HEK293 (cell line): Measurements from ENCODE around the gene UNC93A.
"Not testable (repeated sequence)": the region's sequence is repeated elsewhere in the genome, so short reads cannot be mapped to it uniquely, and the experiment has no call there.

Source experiments
- CTCF ChIA-PET: fragments of 350-600 bp; formaldehyde crosslinking; extraction: SDS; loops from one replicate; lab custom pipeline; 2021; ENCODE audit warnings: antibody characterized with exemption; lab: Yijun Ruan, JAX
- POLR2A ChIA-PET: fragments of 300-600 bp; formaldehyde crosslinking; extraction: SDS; loops from one replicate; lab custom pipeline; 2020; ENCODE audit warnings: antibody characterized with exemption, inconsistent platforms; lab: Yijun Ruan, JAX
- H3K27ac ChIP-seq: fragments of 200-500 bp; sonication (Bioruptor generic); 2 replicates; pipeline ENCODE4 v1.5.1; 2014; ENCODE audit warnings: low read depth, low read length, control low read depth, inconsistent platforms; ENCODE audit errors: extremely low read depth
- H3K36me3 ChIP-seq, 2 experiments: fragments of 200-500 bp in 1 of 2; sonication (Bioruptor generic) in 1 of 2; 1 replicate in 1 of 2; 2 replicates in 1 of 2; pipeline ENCODE4 v1.5.1; 2014 to 2017; ENCODE audit warnings: inconsistent platforms in 2 of 2, low read length in 2 of 2; ENCODE audit not compliant: control insufficient read depth in 2 of 2, insufficient read depth in 1 of 2
- H3K4me1 ChIP-seq: fragments of 200-500 bp; sonication (Bioruptor generic); 2 replicates; pipeline ENCODE4 v1.5.1; 2014; ENCODE audit warnings: mild to moderate bottlenecking, low read length, inconsistent platforms; ENCODE audit not compliant: control insufficient read depth, insufficient read depth
- H3K4me3 ChIP-seq: 2 replicates; pipeline ENCODE4 v1.5.1; 2011; ENCODE audit warnings: low read depth, mild to moderate bottlenecking, control low read depth, low read length, moderate library complexity
- H3K9me3 ChIP-seq: fragments of 200-500 bp; sonication (Bioruptor generic); 2 replicates; pipeline ENCODE4 v1.5.1; 2014; ENCODE audit warnings: low read depth, low read length, inconsistent platforms; ENCODE audit not compliant: control insufficient read depth, insufficient read depth
- BCL11A ChIP-seq: fragments of 450-650 bp; formaldehyde crosslinking; IDR thresholded peaks from 2 replicates; pipeline ENCODE4 v1.5.1; 2016; ENCODE audit warnings: low read depth, missing biosample characterization, missing genetic modification characterization
- CTCF ChIP-seq: fragments of 450-650 bp; formaldehyde crosslinking; IDR thresholded peaks from 2 replicates; pipeline ENCODE4 v1.5.1; 2016; ENCODE audit warnings: missing biosample characterization, missing genetic modification characterization
- GFI1B ChIP-seq: fragments of 450-650 bp; formaldehyde crosslinking; IDR thresholded peaks from 2 replicates; pipeline ENCODE4 v1.5.1; 2016; ENCODE audit warnings: missing biosample characterization, missing genetic modification characterization
- KLF8 ChIP-seq: fragments of 450-650 bp; formaldehyde crosslinking; IDR thresholded peaks from 2 replicates; pipeline ENCODE4 v1.5.1; 2016; ENCODE audit warnings: missing biosample characterization, missing genetic modification characterization
- MEIS1 ChIP-seq: sonication (generic); formaldehyde crosslinking; IDR thresholded peaks from 2 replicates; pipeline ENCODE4 v1.8.1; 2022; ENCODE audit warnings: missing genetic modification reagents, mild to moderate bottlenecking, borderline replicate concordance
- MZF1 ChIP-seq: fragments of 450-650 bp; formaldehyde crosslinking; IDR thresholded peaks from 2 replicates; pipeline ENCODE4 v1.5.1; 2017; ENCODE audit warnings: missing biosample characterization, missing genetic modification characterization, borderline replicate concordance
- YY1 ChIP-seq: fragments of 450-650 bp; formaldehyde crosslinking; IDR thresholded peaks from 2 replicates; pipeline ENCODE4 v1.5.1; 2018; ENCODE audit warnings: missing biosample characterization, missing genetic modification characterization
- ZBTB7A ChIP-seq: fragments of 450-650 bp; formaldehyde crosslinking; IDR thresholded peaks from 2 replicates; pipeline ENCODE4 v1.5.1; 2016; ENCODE audit warnings: low read depth, missing biosample characterization, missing genetic modification characterization
- ZIC2 ChIP-seq: fragments of 450-650 bp; formaldehyde crosslinking; IDR thresholded peaks from 2 replicates; pipeline ENCODE4 v1.5.1; 2016; ENCODE audit warnings: missing biosample characterization, missing genetic modification characterization
- ZNF2 ChIP-seq: fragments of 450-650 bp; formaldehyde crosslinking; IDR thresholded peaks from 2 replicates; pipeline ENCODE4 v1.5.1; 2016; ENCODE audit warnings: missing biosample characterization, missing genetic modification characterization
- ZNF214 ChIP-seq: fragments of 450-650 bp; formaldehyde crosslinking; IDR thresholded peaks from 2 replicates; pipeline ENCODE4 v1.5.1; 2017; ENCODE audit warnings: missing biosample characterization, mild to moderate bottlenecking, missing genetic modification characterization, borderline replicate concordance
- ZNF221 ChIP-seq: fragments of 450-650 bp; formaldehyde crosslinking; IDR thresholded peaks from 2 replicates; pipeline ENCODE4 v1.5.1; 2017; ENCODE audit warnings: missing biosample characterization, missing genetic modification characterization, borderline replicate concordance
- ZNF391 ChIP-seq: fragments of 450-650 bp; formaldehyde crosslinking; IDR thresholded peaks from 2 replicates; pipeline ENCODE4 v1.5.1; 2016; ENCODE audit warnings: low read depth, missing biosample characterization, missing genetic modification characterization, borderline replicate concordance
- ZNF404 ChIP-seq: fragments of 450-650 bp; formaldehyde crosslinking; IDR thresholded peaks from 2 replicates; pipeline ENCODE4 v1.5.1; 2017; ENCODE audit warnings: missing biosample characterization, missing genetic modification characterization
- ZNF426 ChIP-seq: fragments of 450-650 bp; formaldehyde crosslinking; IDR thresholded peaks from 2 replicates; pipeline ENCODE4 v1.5.1; 2017; ENCODE audit warnings: missing biosample characterization, missing genetic modification characterization, mild to moderate bottlenecking, inconsistent platforms, moderate library complexity
- ZNF658 ChIP-seq: fragments of 450-650 bp; formaldehyde crosslinking; IDR thresholded peaks from 2 replicates; pipeline ENCODE4; 2016; ENCODE audit warnings: missing biosample characterization, missing genetic modification characterization
- ZNF664 ChIP-seq: fragments of 450-650 bp; formaldehyde crosslinking; IDR thresholded peaks from 2 replicates; pipeline ENCODE4 v1.5.1; 2016; ENCODE audit warnings: missing biosample characterization, missing genetic modification characterization
- ZNF670 ChIP-seq: fragments of 450-650 bp; formaldehyde crosslinking; IDR thresholded peaks from 2 replicates; pipeline ENCODE4 v1.5.1; 2016; ENCODE audit warnings: missing biosample characterization, missing genetic modification characterization, low read depth
- ZNF768 ChIP-seq: fragments of 450-650 bp; formaldehyde crosslinking; IDR thresholded peaks from 2 replicates; pipeline ENCODE4 v1.5.1; 2018; ENCODE audit warnings: missing biosample characterization, mild to moderate bottlenecking, missing genetic modification characterization
- ZNF776 ChIP-seq: fragments of 450-650 bp; formaldehyde crosslinking; IDR thresholded peaks from 2 replicates; pipeline ENCODE4 v1.5.0; 2017; ENCODE audit warnings: missing biosample characterization, missing genetic modification characterization, borderline replicate concordance
- ZXDB ChIP-seq: fragments of 450-650 bp; formaldehyde crosslinking; IDR thresholded peaks from 2 replicates; pipeline ENCODE4 v1.5.1; 2016; ENCODE audit warnings: missing biosample characterization, missing genetic modification characterization
- TF ChIP-seq, protein P1 (sequence below): fragments of 450-650 bp; formaldehyde crosslinking; IDR thresholded peaks from 2 replicates; pipeline ENCODE4 v1.5.1; 2016; ENCODE audit warnings: missing biosample characterization, missing genetic modification characterization, low read depth
- TF ChIP-seq, protein P2 (sequence below): fragments of 450-650 bp; IDR thresholded peaks from 2 replicates; pipeline ENCODE4 v1.5.1; 2018; ENCODE audit warnings: missing biosample characterization, missing genetic modification characterization

Gene UNC93A

GRCh38 chr6:167289291-167289690 lies 1.8 kb upstream of the UNC93A start:
- H3K9me3 ChIP-seq, H3K36me3 ChIP-seq, POLR2A ChIA-PET, H3K27ac ChIP-seq, H3K4me3 ChIP-seq, H3K4me1 ChIP-seq: not testable (repeated sequence)
- CTCF ChIA-PET: interaction anchor here (0.7 to 3.4 kb wide), 11 partner anchors 9 to 514 kb away, joined by 3 to 25 read pairs (median 4); no protein-coding TSS in a partner anchor

DNA sequence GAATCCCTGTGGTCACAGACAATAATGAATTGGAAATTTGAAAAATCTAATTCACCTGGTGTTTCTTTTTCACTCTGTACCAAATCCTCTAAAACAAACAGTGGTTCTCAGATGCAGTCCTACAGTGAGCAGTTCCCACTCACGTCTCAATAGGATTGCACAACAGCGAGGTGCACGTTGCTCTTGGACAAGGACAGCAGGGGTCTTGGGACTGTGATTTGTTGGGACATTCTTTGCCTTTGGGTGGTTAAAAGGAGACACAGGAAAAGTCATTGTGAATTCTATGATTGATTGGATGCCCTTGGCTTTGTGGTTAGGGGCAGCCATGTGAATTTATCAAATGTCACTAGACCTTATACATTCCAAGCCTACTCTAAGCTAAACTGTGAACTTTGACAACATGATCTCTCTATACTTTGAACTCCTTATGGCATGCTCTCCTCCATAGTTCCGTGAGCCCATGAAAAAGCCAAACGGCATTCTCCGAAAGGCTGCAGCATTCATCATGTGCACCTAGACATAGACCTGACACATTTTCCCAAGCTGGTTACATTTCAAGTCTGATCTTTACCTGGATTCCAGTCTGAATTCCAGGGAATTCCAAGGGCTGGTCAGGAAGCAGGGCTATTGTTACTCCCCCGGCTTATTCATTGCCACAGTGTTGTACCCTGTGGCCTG lies 647 bp downstream of the UNC93A start:
- Histone ChIP-seq H3K27ac (no peak overlapping the region), H3K36me3 (no peaks in the 10 kb centered on the region), H3K4me3 (no peak overlapping the region), H3K4me1 (no peaks in the 10 kb centered on the region), H3K9me3 (no peaks in the 10 kb centered on the region)
- POLR2A ChIA-PET: interaction anchor here (1.5 kb wide), 1 partner anchor 59 kb away, joined by 4 read pairs; no protein-coding TSS in a partner anchor
- CTCF ChIA-PET: interaction anchor here (0.6 to 3.4 kb wide), 8 partner anchors 15 to 74 kb away, joined by 3 to 25 read pairs (median 4); no protein-coding TSS in a partner anchor
- TF ChIP-seq ZXDB (tag by site-specific recombination) (no peak), KLF8 (no peak), ZNF221 (tag by site-specific recombination) (no peak), GFI1B (no peak), ZNF670 (tag by site-specific recombination) (no peak), CTCF (tag by site-specific recombination) (no peak), MEIS1 (CRISPR knock-in tag) (no peak), ZNF214 (no peak), ZBTB7A (no peak), ZNF768 (tag by site-specific recombination) (no peak), ZNF391 (tag by site-specific recombination) (no peak)
- TF ChIP-seq, protein P1, sequence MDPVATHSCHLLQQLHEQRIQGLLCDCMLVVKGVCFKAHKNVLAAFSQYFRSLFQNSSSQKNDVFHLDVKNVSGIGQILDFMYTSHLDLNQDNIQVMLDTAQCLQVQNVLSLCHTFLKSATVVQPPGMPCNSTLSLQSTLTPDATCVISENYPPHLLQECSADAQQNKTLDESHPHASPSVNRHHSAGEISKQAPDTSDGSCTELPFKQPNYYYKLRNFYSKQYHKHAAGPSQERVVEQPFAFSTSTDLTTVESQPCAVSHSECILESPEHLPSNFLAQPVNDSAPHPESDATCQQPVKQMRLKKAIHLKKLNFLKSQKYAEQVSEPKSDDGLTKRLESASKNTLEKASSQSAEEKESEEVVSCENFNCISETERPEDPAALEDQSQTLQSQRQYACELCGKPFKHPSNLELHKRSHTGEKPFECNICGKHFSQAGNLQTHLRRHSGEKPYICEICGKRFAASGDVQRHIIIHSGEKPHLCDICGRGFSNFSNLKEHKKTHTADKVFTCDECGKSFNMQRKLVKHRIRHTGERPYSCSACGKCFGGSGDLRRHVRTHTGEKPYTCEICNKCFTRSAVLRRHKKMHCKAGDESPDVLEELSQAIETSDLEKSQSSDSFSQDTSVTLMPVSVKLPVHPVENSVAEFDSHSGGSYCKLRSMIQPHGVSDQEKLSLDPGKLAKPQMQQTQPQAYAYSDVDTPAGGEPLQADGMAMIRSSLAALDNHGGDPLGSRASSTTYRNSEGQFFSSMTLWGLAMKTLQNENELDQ (tag by site-specific recombination): no peak
- TF ChIP-seq, protein P2, sequence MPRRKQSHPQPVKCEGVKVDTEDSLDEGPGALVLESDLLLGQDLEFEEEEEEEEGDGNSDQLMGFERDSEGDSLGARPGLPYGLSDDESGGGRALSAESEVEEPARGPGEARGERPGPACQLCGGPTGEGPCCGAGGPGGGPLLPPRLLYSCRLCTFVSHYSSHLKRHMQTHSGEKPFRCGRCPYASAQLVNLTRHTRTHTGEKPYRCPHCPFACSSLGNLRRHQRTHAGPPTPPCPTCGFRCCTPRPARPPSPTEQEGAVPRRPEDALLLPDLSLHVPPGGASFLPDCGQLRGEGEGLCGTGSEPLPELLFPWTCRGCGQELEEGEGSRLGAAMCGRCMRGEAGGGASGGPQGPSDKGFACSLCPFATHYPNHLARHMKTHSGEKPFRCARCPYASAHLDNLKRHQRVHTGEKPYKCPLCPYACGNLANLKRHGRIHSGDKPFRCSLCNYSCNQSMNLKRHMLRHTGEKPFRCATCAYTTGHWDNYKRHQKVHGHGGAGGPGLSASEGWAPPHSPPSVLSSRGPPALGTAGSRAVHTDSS (tag by site-specific recombination): no peak
- TF ChIP-seq, all 188 proteins: peak for 0

GRCh38 chr6:167292301-167293087 lies 1.4 kb downstream of the UNC93A start:
- POLR2A ChIA-PET: interaction anchor here (1.5 kb wide), 1 partner anchor 59 kb away, joined by 4 read pairs; no protein-coding TSS in a partner anchor
- CTCF ChIA-PET: interaction anchor here (0.7 to 2.5 kb wide), 7 partner anchors 12 to 74 kb away, joined by 3 to 7 read pairs (median 3); no protein-coding TSS in a partner anchor
- no peak overlapping the region for H3K4me3 ChIP-seq
- no peak for TF ChIP-seq ZNF426 (tag by site-specific recombination)
- no peak for TF ChIP-seq ZNF404 (tag by site-specific recombination)
- no peak for TF ChIP-seq BCL11A (tag by site-specific recombination)
- no peak for TF ChIP-seq ZIC2 (tag by site-specific recombination)
- TF ChIP-seq ZNF2: no peak
- TF ChIP-seq ZNF221 (tag by site-specific recombination): no peak
- TF ChIP-seq ZNF776 (tag by site-specific recombination): no peak
- TF ChIP-seq MZF1 (tag by site-specific recombination): no peak
- no peak for TF ChIP-seq YY1 (tag by site-specific recombination)
- TF ChIP-seq ZNF658 (tag by site-specific recombination): no peak
- TF ChIP-seq ZNF664 (tag by site-specific recombination): no peak

More at GRCh38 chr6:167292301-167293087, 1.4 kb downstream of the UNC93A start:
- Histone ChIP-seq H3K4me1 (no peaks in the 10 kb centered on the region), H3K9me3 (no peaks in the 10 kb centered on the region), H3K27ac (no peak overlapping the region), H3K36me3 (no peaks in the 10 kb centered on the region)
